HEK293T (cell line): Measurements from ENCODE around the gene CDC123.

Experiments
- CTCF ChIA-PET: fragments of 350-600 bp; formaldehyde crosslinking; extraction: SDS; loops from one replicate; lab custom pipeline; 2021; ENCODE audit warnings: antibody characterized with exemption, inconsistent platforms; lab: Yijun Ruan, JAX
- POLR2A ChIA-PET: fragments of 350-600 bp; formaldehyde crosslinking; extraction: SDS; loops from one replicate; lab custom pipeline; 2020; ENCODE audit warnings: antibody characterized with exemption, inconsistent platforms; lab: Yijun Ruan, JAX
- DNase-seq: peaks from one replicate; pipeline ENCODE4 v3.0.0; 2012; ENCODE audit warnings: mixed read lengths; ENCODE audit errors: extremely low spot score
- ARNT ChIP-seq: fragments of 450-650 bp; IDR thresholded peaks from 2 replicates; pipeline ENCODE4 v1.6.1; 2017; ENCODE audit warnings: mild to moderate bottlenecking
- BHLHE40 ChIP-seq: fragments of 450-650 bp; IDR thresholded peaks from 2 replicates; pipeline ENCODE4 v1.6.1; 2016; ENCODE audit warnings: mild to moderate bottlenecking, moderate library complexity, borderline replicate concordance
- CTBP1 ChIP-seq: fragments of 450-650 bp; IDR thresholded peaks from 2 replicates; pipeline ENCODE4 v1.6.1; 2016; ENCODE audit warnings: borderline replicate concordance
- ELF4 ChIP-seq: fragments of 450-650 bp; IDR thresholded peaks from 2 replicates; pipeline ENCODE4 v1.6.1; 2017; ENCODE audit warnings: antibody characterized with exemption
- FOXA1 ChIP-seq: fragments of 450-650 bp; IDR thresholded peaks from 2 replicates; pipeline ENCODE4 v1.6.1; 2016; ENCODE audit warnings: mild to moderate bottlenecking
- FOXK2 ChIP-seq: fragments of 450-650 bp; IDR thresholded peaks from 2 replicates; pipeline ENCODE4 v1.6.1; 2016; ENCODE audit warnings: mild to moderate bottlenecking
- FOXM1 ChIP-seq: fragments of 450-650 bp; IDR thresholded peaks from 2 replicates; pipeline ENCODE4 v1.6.1; 2017; ENCODE audit warnings: mild to moderate bottlenecking, borderline replicate concordance
- HDGF ChIP-seq: fragments of 450-650 bp; IDR thresholded peaks from 2 replicates; pipeline ENCODE4 v1.6.1; 2017; ENCODE audit warnings: antibody characterized with exemption, borderline replicate concordance
- L3MBTL2 ChIP-seq: fragments of 450-650 bp; conservative IDR thresholded peaks from 2 replicates; pipeline ENCODE4 v1.6.1; 2016; ENCODE audit warnings: mild to moderate bottlenecking
- LEF1 ChIP-seq: fragments of 450-650 bp; IDR thresholded peaks from 2 replicates; pipeline ENCODE4 v1.6.1; 2017; ENCODE audit warnings: mild to moderate bottlenecking, borderline replicate concordance
- NFRKB ChIP-seq: fragments of 450-650 bp; IDR thresholded peaks from 2 replicates; pipeline ENCODE4 v1.6.1; 2016; ENCODE audit warnings: mild to moderate bottlenecking, moderate library complexity
- PKNOX1 ChIP-seq: fragments of 450-650 bp; IDR thresholded peaks from 2 replicates; pipeline ENCODE4 v1.6.1; 2016
- SP1 ChIP-seq: fragments of 450-650 bp; IDR thresholded peaks from 2 replicates; pipeline ENCODE4 v1.6.1; 2017
- SUZ12 ChIP-seq: fragments of 450-650 bp; IDR thresholded peaks from 2 replicates; pipeline ENCODE4 v1.6.1; 2016; ENCODE audit warnings: mild to moderate bottlenecking
- TARDBP ChIP-seq: fragments of 450-650 bp; IDR thresholded peaks from 2 replicates; pipeline ENCODE4 v1.6.1; 2016
- ZNF384 ChIP-seq: fragments of 450-650 bp; IDR thresholded peaks from 2 replicates; pipeline ENCODE4 v1.6.1; 2016

The CDC123 gene

GRCh38 chr10:12196531-12197211 lies 683 bp downstream of the CDC123 start:
- POLR2A ChIA-PET = interaction anchor here (0.6 to 1.7 kb wide), 11 partner anchors 13 to 122 kb away, joined by 3 to 6 read pairs (median 3); no protein-coding TSS in a partner anchor
- CTCF ChIA-PET = no interaction called here
- no peak for DNase-seq
- TF ChIP-seq ZNF384 (no peak), TARDBP (no peak), PKNOX1 (no peak), ELF4 (no peak), L3MBTL2 (no peak), FOXA1 (no peak), FOXM1 (no peak), ARNT (no peak), SP1 (no peak), NFRKB (no peak), SUZ12 (no peak), CTBP1 (no peak), BHLHE40 (no peak), LEF1 (no peak)

DNA sequence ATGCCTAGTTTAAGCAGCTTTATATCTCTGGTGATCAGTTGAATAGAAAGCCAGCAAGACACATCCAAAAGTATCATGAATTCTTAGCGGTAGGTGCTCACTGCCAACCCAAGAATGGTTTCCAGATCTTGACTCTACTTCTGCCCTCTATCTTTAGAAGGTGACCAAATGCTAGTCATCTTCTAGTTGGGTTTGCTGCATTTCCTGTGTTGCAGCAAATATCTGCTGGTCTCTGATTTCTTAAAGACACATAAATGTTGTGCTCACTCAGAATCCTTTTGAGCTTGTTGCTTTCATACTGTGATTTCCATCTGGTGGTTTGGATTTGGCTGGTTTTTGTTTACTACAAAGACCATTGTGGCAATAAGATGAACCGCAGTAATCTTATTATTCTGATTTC lies 2.2 kb downstream of the CDC123 start:
- POLR2A ChIA-PET = no interaction called here
- TF ChIP-seq SUZ12 (no peak), HDGF (no peak), ZNF384 (no peak), FOXK2 (no peak), L3MBTL2 (no peak), BHLHE40 (no peak), CTBP1 (no peak), LEF1 (no peak), FOXM1 (no peak), ELF4 (no peak), ARNT (no peak)
- DNase-seq = no peak
- CTCF ChIA-PET = interaction anchor here (0.6 to 0.8 kb wide), 2 partner anchors 17 to 818 kb away, joined by 3 read pairs; no protein-coding TSS in a partner anchor

GRCh38 chr10:12200850-12201249 lies 4.9 kb downstream of the CDC123 start:
- POLR2A ChIA-PET = no interaction called here
- no peak for TF ChIP-seq ARNT
- no peak for TF ChIP-seq SUZ12
- TF ChIP-seq NFRKB = no peak
- no peak for TF ChIP-seq FOXK2
- no peak for TF ChIP-seq SP1
- no peak for TF ChIP-seq PKNOX1
- TF ChIP-seq BHLHE40 = no peak
- no peak for TF ChIP-seq CTBP1
- no peak for TF ChIP-seq ZNF384
- TF ChIP-seq TARDBP = no peak
- TF ChIP-seq L3MBTL2 = no peak
- TF ChIP-seq HDGF = no peak
- no peak for TF ChIP-seq FOXM1
- TF ChIP-seq LEF1 = no peak
- no peak for TF ChIP-seq ELF4
- no peak for TF ChIP-seq FOXA1
- CTCF ChIA-PET = no interaction called here
- no peak for DNase-seq

- CTCF ChIA-PET = no interaction called here
- no peak for DNase-seq
Observed at GRCh38 chr10:12201543-12201942, 5.6 kb downstream of the CDC123 start.

GRCh38 chr10:12202226-12202625 lies 6.2 kb downstream of the CDC123 start:
- DNase-seq = no peak
- POLR2A ChIA-PET = no interaction called here
- CTCF ChIA-PET = no interaction called here
- TF ChIP-seq FOXM1 = no peak
- TF ChIP-seq SUZ12 = no peak
- TF ChIP-seq SP1 = no peak
- no peak for TF ChIP-seq PKNOX1
- no peak for TF ChIP-seq ARNT
- no peak for TF ChIP-seq HDGF
- TF ChIP-seq L3MBTL2 = no peak
- no peak for TF ChIP-seq NFRKB
- no peak for TF ChIP-seq ZNF384
- no peak for TF ChIP-seq FOXA1
- TF ChIP-seq LEF1 = no peak
- TF ChIP-seq FOXK2 = no peak
- no peak for TF ChIP-seq ELF4
- no peak for TF ChIP-seq BHLHE40
- no peak for TF ChIP-seq CTBP1
- TF ChIP-seq TARDBP = no peak

More at GRCh38 chr10:12201543-12201942, 5.6 kb downstream of the CDC123 start:
- POLR2A ChIA-PET = no interaction called here
- TF ChIP-seq SP1 (no peak), BHLHE40 (no peak), FOXM1 (no peak), ZNF384 (no peak), FOXA1 (no peak), L3MBTL2 (no peak), LEF1 (no peak), FOXK2 (no peak), ARNT (no peak)

DNA sequence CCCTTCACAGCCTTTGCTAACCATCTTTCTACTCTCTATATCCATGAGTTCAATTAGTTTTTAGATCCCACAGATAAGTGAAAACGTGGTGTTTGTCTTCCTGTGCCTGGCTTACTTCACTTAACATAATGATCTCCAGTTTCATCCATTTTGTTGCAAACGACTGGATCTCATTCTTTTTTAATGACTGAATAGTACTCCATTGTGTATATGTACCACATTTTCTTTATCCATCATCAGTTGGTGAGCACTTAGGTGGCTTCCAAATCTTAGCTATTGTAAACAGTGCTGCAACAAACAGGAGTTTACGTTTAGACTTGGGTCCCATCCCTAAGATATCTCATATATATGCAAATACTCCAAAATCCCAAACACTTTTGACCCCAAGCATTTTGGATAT lies 9.1 kb downstream of the CDC123 start:
- no peak for TF ChIP-seq ARNT
- TF ChIP-seq NFRKB = no peak
- no peak for TF ChIP-seq ELF4
- TF ChIP-seq CTBP1 = no peak
- TF ChIP-seq HDGF = no peak
- TF ChIP-seq FOXK2 = no peak
- no peak for TF ChIP-seq TARDBP
- TF ChIP-seq SUZ12 = no peak
- TF ChIP-seq L3MBTL2 = no peak
- no peak for TF ChIP-seq FOXA1
- no peak for TF ChIP-seq PKNOX1
- TF ChIP-seq FOXM1 = no peak
- no peak for TF ChIP-seq ZNF384
- no peak for TF ChIP-seq BHLHE40
- no peak for TF ChIP-seq LEF1
- TF ChIP-seq SP1 = no peak
- POLR2A ChIA-PET = no interaction called here
- no peak for DNase-seq
- CTCF ChIA-PET = interaction anchor here (0.6 to 1.1 kb wide), 2 partner anchors 9 to 1456 kb away, joined by 3 read pairs; no protein-coding TSS in a partner anchor
